BE2C (cell line): ENCODE results near the gene SLC26A9.

Source experiments
- DNase-seq: peaks from one replicate; pipeline ENCODE4 v3.0.0-alpha.2; 2020
- H3K27me3 ChIP-seq: fragments of 250-450 bp; sonication (Bioruptor Pico); 2 replicates; pipeline ENCODE4 v1.5.1; 2020; ENCODE audit warnings: mild to moderate bottlenecking
- H3K36me3 ChIP-seq: fragments of 250-450 bp; sonication (Bioruptor Pico); 2 replicates; pipeline ENCODE4 v1.5.1; 2020; ENCODE audit warnings: mild to moderate bottlenecking
- H3K4me1 ChIP-seq: fragments of 250-450 bp; sonication (Bioruptor Pico); 2 replicates; pipeline ENCODE4 v1.5.1; 2020
- H3K4me3 ChIP-seq: 2 replicates; pipeline ENCODE4 v1.5.1; 2011; ENCODE audit warnings: low read depth, low read length
- H3K9me3 ChIP-seq: fragments of 250-450 bp; sonication (Bioruptor Pico); 2 replicates; pipeline ENCODE4 v1.5.1; 2020
- TF ChIP-seq, protein P1 (sequence below): IDR thresholded peaks from 2 replicates; pipeline ENCODE4 v1.5.1; 2012; ENCODE audit warnings: mild to moderate bottlenecking, low read depth, low read length

Gene SLC26A9

DNA sequence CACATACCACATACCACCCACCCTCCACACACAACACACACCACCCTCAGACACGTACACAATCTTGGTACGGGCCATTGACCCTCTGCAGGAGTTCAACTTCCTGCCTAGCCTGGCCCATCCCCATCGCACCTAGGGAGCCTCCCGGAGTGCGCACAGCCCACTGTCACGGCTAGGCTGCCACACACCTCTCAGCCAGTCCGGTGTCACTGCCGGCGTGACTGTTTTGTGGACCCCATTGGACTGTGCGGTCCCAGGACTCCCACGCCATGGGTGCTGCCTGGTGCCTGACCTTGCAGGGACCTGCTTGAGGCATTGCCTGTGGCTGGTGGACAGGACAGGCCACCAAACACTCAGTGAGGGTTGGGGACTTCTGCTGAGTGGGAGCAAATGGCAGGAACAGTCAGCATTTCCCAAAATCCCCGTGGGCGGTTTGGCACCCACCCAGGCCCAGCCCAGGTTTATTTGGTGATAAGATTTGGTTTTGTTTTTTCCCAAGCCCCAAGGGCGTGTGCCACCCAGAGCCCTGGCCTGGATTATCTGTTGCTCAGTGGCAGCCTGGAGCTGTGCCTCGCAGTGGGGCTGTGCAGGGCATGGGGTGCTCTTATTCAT is 32.2 kb upstream of the SLC26A9 start:
- DNase-seq, result peak; percentile 32
- TF ChIP-seq, protein P1, sequence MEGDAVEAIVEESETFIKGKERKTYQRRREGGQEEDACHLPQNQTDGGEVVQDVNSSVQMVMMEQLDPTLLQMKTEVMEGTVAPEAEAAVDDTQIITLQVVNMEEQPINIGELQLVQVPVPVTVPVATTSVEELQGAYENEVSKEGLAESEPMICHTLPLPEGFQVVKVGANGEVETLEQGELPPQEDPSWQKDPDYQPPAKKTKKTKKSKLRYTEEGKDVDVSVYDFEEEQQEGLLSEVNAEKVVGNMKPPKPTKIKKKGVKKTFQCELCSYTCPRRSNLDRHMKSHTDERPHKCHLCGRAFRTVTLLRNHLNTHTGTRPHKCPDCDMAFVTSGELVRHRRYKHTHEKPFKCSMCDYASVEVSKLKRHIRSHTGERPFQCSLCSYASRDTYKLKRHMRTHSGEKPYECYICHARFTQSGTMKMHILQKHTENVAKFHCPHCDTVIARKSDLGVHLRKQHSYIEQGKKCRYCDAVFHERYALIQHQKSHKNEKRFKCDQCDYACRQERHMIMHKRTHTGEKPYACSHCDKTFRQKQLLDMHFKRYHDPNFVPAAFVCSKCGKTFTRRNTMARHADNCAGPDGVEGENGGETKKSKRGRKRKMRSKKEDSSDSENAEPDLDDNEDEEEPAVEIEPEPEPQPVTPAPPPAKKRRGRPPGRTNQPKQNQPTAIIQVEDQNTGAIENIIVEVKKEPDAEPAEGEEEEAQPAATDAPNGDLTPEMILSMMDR, result no peak

DNA sequence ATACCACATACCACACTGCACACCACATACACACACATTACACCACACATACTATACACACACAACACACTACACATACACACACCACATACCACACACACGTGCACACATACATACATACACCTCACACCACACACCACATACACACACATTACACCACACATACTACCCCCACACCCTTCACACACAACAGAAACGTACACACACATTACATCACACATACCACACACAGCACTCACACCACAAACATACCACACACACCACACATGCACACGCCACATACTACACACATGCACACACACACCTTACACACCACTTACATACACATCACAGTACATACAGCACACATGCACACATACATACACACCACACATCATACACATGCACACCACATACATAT is 31.5 kb upstream of the SLC26A9 start:
- no peaks in the 10 kb centered on the region for H3K9me3 ChIP-seq
- no peak for DNase-seq
- H3K36me3 ChIP-seq, result no peaks in the 10 kb centered on the region
- no peaks in the 10 kb centered on the region for H3K27me3 ChIP-seq
- TF ChIP-seq, protein P1, result no peak
- no peak overlapping the region for H3K4me3 ChIP-seq
- H3K4me1 ChIP-seq, result peaks cover 7% of the 10 kb centered on the region

More for the DNA sequence above, 32.2 kb upstream of the SLC26A9 start:
- no peaks in the 10 kb centered on the region for H3K27me3 ChIP-seq
- no peaks in the 10 kb centered on the region for H3K36me3 ChIP-seq
- peaks cover 10% of the 10 kb centered on the region for H3K4me1 ChIP-seq
- no peak overlapping the region for H3K4me3 ChIP-seq
- no peaks in the 10 kb centered on the region for H3K9me3 ChIP-seq

DNA sequence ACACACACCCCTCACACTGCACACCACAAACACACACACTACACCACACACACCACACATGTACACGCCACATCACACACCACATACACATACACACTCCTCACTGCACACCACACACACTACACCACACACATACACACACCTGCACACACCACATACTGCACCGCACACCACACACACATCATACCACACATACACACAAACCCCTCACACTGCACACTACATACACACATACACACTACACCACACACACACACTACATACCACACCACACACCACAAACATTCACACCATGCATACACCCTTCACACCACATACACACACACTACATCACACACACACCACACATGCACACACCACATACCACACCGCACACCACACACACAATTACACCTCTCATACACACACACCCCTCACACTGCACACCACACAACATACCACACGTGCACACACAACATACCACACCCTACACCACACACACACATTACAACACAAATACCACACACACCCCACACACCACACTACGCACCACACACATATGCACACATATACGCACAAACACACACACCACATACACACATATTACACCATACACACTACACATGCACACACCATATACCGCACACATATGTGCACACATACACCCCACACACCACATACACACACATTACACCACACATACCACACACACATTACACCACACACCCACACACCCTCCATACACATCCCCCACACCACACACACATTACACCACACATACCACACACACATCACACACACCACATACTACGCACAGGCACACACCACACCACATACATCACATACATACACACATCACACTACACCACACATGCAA is 30.3 kb upstream of the SLC26A9 start:
- Histone ChIP-seq H3K36me3 (no peaks in the 10 kb centered on the region), H3K4me3 (no peak overlapping the region), H3K27me3 (no peaks in the 10 kb centered on the region), H3K9me3 (no peaks in the 10 kb centered on the region), H3K4me1 (peaks cover 7% of the 10 kb centered on the region)
- no peak for DNase-seq
- TF ChIP-seq, protein P1, result no peak

DNA sequence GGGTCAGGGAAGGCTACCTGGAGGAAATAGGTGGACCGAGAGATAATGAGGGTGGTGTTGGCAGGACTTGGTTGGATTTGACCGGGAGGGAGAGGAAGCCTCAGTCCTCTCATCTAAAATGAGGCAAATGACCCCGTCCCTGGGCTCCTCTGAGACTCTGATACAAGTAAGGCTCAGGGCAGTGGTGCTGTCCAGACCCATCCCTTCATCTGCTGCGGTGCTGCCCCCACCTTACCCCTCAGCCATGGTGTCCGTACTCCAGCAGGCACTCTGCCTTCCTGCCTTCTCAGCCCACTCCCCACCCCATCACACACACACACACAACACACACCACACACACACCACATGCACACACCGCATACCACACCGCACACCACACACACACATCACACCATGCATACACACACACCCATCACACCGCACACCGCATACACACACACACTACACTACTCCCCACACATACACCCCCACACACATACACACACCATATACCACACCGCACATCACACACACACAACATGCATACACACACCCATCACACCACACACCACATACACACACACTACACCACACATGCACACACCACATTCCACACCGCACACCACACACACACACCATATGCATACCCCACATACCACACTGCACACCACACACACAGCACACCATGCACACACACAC is 29.4 kb upstream of the SLC26A9 start:
- TF ChIP-seq, protein P1, result no peak
- Histone ChIP-seq H3K27me3 (no peaks in the 10 kb centered on the region), H3K4me1 (peaks cover 7% of the 10 kb centered on the region), H3K36me3 (no peaks in the 10 kb centered on the region), H3K9me3 (no peaks in the 10 kb centered on the region), H3K4me3 (no peak overlapping the region)
- peak; percentile 26 for DNase-seq

DNA sequence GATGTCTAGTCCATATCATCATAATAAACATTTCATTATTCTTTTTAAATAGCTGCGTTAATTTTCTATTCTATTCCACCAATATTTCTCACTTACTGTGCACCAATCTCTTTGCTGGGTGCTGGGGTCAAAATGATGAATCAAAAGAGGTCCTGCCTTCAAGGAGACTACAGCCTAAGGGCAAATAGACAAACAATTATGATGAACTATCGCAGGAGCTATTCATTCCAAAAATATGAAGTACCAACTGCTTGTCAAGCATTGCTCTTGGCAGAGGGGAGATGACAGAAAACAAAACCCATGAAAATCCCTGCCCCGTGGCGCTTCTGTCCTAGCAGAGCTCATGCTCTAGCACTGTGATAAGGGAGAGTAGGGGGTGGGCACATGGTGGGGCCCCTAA is 28.8 kb upstream of the SLC26A9 start:
- Histone ChIP-seq H3K9me3 (no peaks in the 10 kb centered on the region), H3K27me3 (no peaks in the 10 kb centered on the region), H3K36me3 (no peaks in the 10 kb centered on the region), H3K4me3 (no peak overlapping the region), H3K4me1 (peaks cover 6% of the 10 kb centered on the region)
- no peak for DNase-seq
- TF ChIP-seq, protein P1, result no peak

DNA sequence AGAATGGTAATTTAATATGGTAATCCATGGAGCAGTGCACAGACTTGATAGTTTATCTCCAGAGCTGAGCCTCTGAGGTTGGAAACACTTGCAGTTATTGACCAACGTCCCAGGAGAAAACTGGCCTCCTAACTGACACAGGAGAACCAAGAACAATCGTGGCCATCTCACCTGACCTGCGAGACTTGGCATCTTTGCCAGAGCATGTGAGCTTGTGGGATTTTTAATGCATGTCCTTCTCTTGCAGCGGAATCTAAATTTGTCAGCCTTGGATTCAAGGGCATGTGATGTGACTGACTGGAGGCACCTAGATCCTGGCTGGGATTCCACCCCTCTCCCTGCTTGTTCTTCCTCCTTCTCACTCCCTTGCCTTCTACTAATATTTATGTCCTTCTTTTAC is 27.8 kb upstream of the SLC26A9 start:
- TF ChIP-seq, protein P1, result no peak
- DNase-seq, result no peak
- no peaks in the 10 kb centered on the region for H3K36me3 ChIP-seq
- no peaks in the 10 kb centered on the region for H3K9me3 ChIP-seq
- H3K4me1 ChIP-seq, result no peaks in the 10 kb centered on the region; the same call in 1 of the 2 replicates
- H3K4me3 ChIP-seq, result no peak overlapping the region
- no peaks in the 10 kb centered on the region for H3K27me3 ChIP-seq
